ENCODE measurements around the gene MRC1.
"Not testable (repeated sequence)": the region's sequence is repeated elsewhere in the genome, so short reads cannot be mapped to it uniquely, and the experiment has no call there.

MRC1 gene

DNA sequence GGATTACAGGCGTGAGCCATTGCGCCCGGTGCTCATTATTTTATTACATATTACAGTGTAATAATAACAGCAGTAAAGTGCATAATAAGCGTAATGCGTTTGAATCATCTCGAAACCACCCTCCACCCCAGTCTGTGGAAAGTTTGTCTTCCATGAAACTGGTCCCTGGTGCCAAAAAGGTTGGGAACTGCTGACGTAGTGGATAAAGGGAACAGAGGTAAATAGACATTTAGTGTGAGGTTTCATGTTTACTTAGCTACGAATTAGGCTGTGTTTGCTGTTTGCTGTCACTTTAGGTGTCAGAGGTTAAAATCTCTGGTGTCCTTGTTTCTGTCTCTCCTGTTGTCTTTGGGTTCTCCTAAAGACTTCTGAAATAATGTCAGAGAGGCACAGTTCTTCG lies 82.3 kb downstream of the MRC1 start:
- DNase-seq (ENCODE audit: low read depth in 1 of 2, low spot score in 1 of 2) = no peak

DNA sequence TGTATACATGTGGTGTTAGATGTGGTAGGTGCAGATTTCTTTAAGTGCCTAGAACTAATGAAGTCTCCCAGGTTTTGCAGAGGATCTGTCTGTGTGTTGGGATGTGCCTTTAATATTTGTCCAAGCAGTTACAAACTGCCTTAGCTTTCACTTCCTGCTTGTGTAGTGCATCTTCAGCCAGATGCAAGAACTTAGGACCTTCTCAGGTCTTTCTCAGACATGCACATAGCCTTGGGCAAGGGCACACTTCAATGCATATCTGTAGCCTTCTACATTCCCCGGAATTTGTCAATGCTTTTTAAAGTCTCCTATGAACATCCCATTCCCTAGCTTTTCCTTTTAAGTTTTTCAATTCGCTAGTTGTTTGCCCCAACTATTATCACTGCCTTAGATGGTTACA lies 95.4 kb downstream of the MRC1 start:
- no peak for DNase-seq (ENCODE audit: low read depth in 1 of 2, low spot score in 1 of 2)

- DNase-seq (ENCODE audit: low read depth in 1 of 2, low spot score in 1 of 2) = no peak
Observed at GRCh38 chr10:17905491-17905890, 96.3 kb downstream of the MRC1 start.

- no peak for DNase-seq (ENCODE audit: low read depth in 1 of 2, low spot score in 1 of 2)
Observed at GRCh38 chr10:17906002-17906401, 96.9 kb downstream of the MRC1 start.

GRCh38 chr10:17907641-17908040 lies 98.5 kb downstream of the MRC1 start:
- no peak for DNase-seq (ENCODE audit: low read depth in 1 of 2, low spot score in 1 of 2)

DNA sequence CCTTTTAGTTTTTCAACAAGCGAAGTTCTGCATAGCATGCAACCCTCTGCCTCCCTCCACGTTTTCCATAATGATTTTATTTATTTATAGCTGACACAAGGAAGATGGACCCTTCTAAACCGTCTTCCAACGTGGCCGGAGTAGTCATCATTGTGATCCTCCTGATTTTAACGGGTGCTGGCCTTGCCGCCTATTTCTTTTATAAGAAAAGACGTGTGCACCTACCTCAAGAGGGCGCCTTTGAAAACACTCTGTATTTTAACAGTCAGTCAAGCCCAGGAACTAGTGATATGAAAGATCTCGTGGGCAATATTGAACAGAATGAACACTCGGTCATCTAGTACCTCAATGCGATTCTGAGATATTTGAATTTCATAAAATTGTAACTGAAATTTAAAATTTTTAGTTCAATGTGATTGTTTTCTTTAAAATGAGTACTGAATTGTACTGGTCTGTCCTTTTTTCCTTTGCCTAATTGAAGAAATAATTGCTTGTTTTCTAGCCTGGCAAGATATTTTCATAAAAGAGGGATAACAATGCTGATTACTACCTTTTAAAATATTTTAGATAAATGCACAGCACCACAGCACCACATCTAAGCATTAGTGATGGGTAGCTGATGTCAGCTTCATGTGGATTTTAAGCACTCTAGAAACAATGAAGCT lies 101.1 kb downstream of the MRC1 start:
- DNase-seq (ENCODE audit: low read depth in 1 of 2, low spot score in 1 of 2) = no peak

- no peak for DNase-seq (ENCODE audit: low read depth in 1 of 2, low spot score in 1 of 2)
Observed at GRCh38 chr10:17912754-17913153, 103.6 kb downstream of the MRC1 start.

GRCh38 chr10:17913604-17914003 lies 104.5 kb downstream of the MRC1 start:
- no peak for DNase-seq (ENCODE audit: low read depth in 1 of 2, low spot score in 1 of 2)

DNA sequence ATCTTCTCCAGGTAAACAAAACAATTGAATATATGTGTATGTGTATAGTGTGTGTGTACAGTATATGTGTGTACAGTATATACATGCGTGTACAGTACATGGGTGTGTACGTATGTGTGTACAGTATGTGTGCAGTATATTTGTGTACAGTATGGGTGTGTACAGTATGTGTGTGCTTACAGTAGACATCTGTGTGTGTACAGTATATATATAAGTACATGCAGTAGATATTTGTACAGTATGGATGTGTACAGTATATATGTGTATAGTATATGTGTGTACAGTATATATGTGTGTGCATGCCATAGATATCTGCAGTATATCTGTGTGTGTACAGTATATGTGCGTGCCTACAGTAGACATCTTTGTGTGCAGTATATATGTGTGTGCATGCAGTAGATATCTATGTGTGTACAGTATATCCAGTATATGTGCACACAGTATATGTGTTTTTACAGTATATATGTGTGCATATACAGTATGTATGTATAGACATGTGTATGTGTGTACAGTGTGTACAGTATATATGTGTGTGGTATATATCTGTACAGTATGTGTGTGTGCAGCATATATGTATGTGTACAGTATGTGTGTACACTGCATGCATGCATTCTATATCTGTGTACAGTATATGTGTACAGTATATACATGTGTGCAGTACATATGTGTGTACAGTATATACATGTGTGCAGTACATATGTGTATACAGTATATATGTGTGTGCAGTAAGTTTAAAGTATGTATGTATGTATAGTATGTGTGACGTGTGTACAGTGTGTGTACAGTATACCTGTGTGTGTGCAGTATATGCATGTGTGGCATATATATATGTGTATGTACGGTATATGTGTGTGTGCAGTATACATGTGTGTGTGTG lies 105.3 kb downstream of the MRC1 start:
- DNase-seq (ENCODE audit: low read depth in 1 of 2, low spot score in 1 of 2) = no peak

DNA sequence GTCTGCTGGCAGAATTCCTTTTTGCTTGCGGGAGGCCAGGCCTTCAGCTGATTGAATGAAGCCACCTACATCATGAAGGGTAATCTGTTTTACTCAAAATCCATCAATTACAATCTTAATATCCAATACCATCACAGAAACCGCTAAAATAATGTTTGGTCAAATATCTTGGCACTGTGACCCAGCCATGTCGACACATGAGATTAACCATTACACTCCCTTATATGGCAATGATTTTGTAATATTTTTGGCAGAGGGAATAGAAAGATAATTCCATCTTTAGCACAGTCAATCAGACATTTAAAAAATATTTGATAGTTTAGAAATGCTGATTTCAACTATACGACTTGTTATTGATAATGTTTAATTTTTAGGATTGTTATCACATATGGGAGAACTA lies 106.0 kb downstream of the MRC1 start:
- DNase-seq (ENCODE audit: low read depth in 1 of 2, low spot score in 1 of 2) = no peak

GRCh38 chr10:17918187-17918903 lies 109.2 kb downstream of the MRC1 start:
- no peak for DNase-seq (ENCODE audit: low read depth in 1 of 2, low spot score in 1 of 2)

GRCh38 chr10:17921378-17921777 lies 112.2 kb downstream of the MRC1 start:
- DNase-seq (ENCODE audit: low read depth in 1 of 2, low spot score in 1 of 2) = no peak

GRCh38 chr10:17923728-17924127 lies 114.6 kb downstream of the MRC1 start:
- DNase-seq (ENCODE audit: low read depth in 1 of 2, low spot score in 1 of 2) = no peak

- DNase-seq (ENCODE audit: low read depth in 1 of 2, low spot score in 1 of 2) = no peak
Observed at GRCh38 chr10:17943033-17943745, 134.0 kb downstream of the MRC1 start.

DNA sequence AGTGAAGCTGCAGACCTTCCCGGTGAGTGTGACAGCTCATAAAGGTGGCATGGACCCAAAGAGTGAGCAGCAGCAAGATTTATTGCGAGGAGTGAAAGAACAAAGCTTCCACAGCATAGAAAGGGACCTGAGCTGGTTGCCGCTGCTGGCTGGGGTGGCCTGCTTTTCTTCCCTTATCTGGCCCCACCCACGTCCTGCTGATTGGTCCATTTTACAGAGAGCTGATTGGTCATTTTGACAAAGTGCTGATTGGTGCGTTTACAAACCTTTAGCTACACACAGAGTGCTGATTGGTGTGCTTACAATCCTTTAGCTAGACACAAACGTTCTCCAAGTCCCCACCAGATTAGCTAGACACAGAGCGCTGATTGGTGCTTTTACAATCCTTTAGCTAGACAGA lies 141.1 kb downstream of the MRC1 start:
- not testable (repeated sequence) for DNase-seq (ENCODE audit: low read depth in 1 of 2, low spot score in 1 of 2)

DNA sequence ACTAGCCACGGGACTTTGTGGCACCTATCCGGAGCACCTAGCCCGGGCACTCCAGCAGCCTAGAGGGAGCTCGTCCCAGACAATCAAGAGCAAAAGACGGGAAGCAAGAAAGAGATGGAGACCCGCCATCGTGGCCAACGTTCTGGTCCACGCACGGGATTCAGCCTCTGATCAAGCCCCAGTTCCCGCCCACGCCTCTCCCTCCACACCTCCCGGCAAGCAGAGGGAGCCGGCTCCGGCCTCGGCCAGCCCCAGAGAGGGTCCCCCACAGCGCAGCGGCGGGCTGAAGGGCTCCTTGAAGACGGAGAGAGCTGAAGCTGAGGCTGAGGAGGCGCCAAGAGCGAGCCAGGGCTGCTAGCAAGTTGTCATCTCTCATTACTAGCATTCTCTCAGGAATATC lies 141.6 kb downstream of the MRC1 start:
- DNase-seq (ENCODE audit: low read depth in 1 of 2, low spot score in 1 of 2) = no peak

GRCh38 chr10:17951868-17952371 lies 142.8 kb downstream of the MRC1 start, which contains the start of gene SLC39A12:
TSS of gene SLC39A12 (plus strand) at chr10:17951918. CDS start at chr10:17953277, 1,359 bp downstream.
- no peak for DNase-seq (ENCODE audit: low read depth in 1 of 2, low spot score in 1 of 2)

- not testable (repeated sequence) for DNase-seq (ENCODE audit: low read depth in 1 of 2, low spot score in 1 of 2)
Observed at GRCh38 chr10:17954372-17954771, 145.2 kb downstream of the MRC1 start.

DNA sequence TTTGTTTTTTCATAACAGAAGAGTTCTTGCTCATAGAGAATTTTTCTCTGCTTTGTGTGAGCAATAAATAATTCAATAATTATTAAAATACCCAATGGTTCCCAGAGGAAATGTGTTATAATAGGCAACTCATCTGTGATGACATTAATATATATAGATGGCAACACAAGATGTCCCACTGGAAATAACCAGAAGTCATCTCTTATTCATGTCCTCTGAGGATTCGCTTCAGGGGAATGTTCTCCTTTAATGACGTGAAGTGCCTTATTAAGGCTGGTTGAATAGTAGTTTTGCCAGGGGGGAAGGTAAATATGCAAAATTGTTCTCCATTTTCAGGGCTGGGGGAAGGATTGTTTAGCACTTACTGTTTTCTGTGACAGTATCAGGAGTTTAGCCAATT lies 145.7 kb downstream of the MRC1 start:
- DNase-seq (ENCODE audit: low read depth in 1 of 2, low spot score in 1 of 2) = no peak

- no peak for DNase-seq (ENCODE audit: low read depth in 1 of 2, low spot score in 1 of 2)
Observed at GRCh38 chr10:17958049-17958448, 148.9 kb downstream of the MRC1 start.

DNA sequence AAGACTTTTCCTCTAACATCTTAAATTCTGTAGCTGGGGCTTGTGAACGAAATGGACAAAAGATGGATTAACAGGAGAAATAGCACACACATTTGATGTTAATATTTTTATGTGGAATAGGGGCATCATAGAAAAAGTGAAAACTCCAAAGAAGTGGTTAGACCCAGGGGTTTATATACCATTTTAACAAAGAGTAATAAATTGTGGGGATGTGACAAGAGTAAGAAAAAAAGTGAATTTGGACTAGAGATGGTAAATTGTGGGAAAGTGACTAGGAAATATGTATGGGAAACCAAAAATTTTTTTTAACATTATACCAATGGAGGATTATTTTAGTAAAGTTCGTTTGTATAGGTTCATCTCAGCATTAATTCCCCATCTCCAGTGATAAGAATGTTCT lies 150.7 kb downstream of the MRC1 start:
- DNase-seq (ENCODE audit: low read depth in 1 of 2, low spot score in 1 of 2) = no peak
